GM06990 (cell line): Measurements from ENCODE around the gene FECH.
"Not testable (repeated sequence)": the region's sequence is repeated elsewhere in the genome, so short reads cannot be mapped to it uniquely, and the experiment has no call there.

Experiments
- DNase-seq: peaks from one replicate; pipeline ENCODE4 v3.0.0-alpha.2; 2011; ENCODE audit not compliant: insufficient read length; ENCODE audit errors: extremely low read depth
- H3K27me3 ChIP-seq: replicated peaks from 2 replicates; pipeline ENCODE4 v1.6.0; 2011; ENCODE audit warnings: low read length; ENCODE audit not compliant: control insufficient read depth, insufficient read depth
- H3K36me3 ChIP-seq: 2 replicates; pipeline ENCODE4 v1.5.1; 2011; ENCODE audit warnings: low read length; ENCODE audit not compliant: control insufficient read depth, insufficient read depth
- H3K4me3 ChIP-seq: replicated peaks from 2 replicates; pipeline ENCODE4 v1.5.1; 2011; ENCODE audit warnings: low read depth, mild to moderate bottlenecking, control low read depth, low read length
- TF ChIP-seq, protein P1 (sequence below): IDR thresholded peaks from 2 replicates; pipeline ENCODE4 v1.5.1; 2011; ENCODE audit warnings: low read length, control low read depth, mild to moderate bottlenecking, inconsistent platforms; ENCODE audit not compliant: insufficient read depth, poor library complexity, severe bottlenecking

The FECH gene

DNA sequence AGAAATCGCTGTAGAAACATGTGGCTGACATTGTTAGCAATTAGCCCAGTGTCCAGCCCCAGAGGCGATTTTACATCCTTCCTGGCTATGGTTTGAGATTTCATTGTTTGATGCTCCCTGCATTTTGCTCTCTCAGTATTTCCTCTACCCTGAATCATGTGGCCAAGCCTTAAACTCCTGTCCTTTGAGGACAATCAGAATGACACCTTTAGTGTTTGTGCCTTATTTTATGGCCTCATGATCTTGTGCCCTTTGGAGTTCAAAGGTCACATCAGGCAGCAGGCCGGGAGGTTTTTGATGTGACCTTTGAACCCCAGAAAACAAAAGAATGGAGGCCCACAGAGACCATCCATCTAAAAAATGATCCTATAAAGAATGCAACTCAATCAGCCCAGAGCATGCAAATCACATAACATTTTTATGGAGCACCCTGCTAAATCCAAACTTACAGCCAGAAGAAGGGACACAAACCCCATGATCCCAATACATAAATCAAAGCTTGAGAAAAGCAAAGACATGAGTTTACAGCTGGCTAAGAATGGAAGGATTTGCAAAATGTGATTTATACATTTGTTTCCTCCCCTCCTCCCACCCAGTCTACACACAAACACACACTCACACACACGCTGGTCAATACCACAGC, 52.5 kb downstream of the FECH start:
- H3K36me3 ChIP-seq: no peaks in the 10 kb centered on the region
- TF ChIP-seq, protein P1, sequence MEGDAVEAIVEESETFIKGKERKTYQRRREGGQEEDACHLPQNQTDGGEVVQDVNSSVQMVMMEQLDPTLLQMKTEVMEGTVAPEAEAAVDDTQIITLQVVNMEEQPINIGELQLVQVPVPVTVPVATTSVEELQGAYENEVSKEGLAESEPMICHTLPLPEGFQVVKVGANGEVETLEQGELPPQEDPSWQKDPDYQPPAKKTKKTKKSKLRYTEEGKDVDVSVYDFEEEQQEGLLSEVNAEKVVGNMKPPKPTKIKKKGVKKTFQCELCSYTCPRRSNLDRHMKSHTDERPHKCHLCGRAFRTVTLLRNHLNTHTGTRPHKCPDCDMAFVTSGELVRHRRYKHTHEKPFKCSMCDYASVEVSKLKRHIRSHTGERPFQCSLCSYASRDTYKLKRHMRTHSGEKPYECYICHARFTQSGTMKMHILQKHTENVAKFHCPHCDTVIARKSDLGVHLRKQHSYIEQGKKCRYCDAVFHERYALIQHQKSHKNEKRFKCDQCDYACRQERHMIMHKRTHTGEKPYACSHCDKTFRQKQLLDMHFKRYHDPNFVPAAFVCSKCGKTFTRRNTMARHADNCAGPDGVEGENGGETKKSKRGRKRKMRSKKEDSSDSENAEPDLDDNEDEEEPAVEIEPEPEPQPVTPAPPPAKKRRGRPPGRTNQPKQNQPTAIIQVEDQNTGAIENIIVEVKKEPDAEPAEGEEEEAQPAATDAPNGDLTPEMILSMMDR: no peak
- H3K4me3 ChIP-seq: no peak overlapping the region
- H3K27me3 ChIP-seq: no peaks in the 10 kb centered on the region; the same call in none of the 2 replicates
- no peak for DNase-seq

DNA sequence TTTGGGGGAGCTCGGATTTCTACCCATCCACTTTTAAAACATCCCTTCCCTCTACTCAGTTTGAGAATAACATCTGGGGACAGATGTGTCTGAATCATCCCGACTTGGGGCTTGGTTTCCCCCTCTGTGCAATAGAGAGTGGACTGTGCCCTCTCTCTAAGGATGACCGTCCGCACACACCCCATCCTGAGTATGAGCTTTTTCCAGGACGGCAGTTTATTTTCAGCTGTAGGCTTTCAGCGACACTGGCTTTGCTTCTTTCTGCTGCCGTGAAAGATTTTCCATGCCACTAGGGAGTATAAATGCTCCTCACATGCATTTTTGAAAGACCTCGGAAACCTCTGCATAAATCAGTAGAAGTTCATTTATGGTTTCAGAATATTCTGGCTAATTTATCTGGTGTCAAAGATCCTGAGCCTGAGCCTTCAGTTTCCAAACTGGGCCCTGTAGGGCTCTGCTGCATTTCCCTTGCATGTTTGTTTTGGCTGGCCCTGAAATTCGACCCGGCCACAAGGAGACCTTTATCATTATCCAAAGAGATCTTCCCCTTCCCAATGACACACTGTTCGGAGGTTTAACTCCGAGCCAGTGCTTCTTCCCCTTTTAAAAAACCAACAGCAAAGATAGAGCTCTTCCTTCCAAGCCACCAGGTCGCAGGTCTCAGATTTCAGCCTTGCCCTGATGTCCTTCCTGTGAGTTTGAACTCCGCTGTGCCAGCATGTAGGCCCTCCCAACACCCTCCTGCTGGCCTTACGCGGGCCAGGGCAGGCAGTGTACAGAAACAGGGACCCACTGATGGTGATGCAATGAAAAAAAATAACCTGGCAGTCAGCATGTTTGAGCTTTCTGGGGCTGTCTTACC, 53.3 kb downstream of the FECH start:
- Histone ChIP-seq H3K4me3 (no peak overlapping the region), H3K27me3 (no peaks in the 10 kb centered on the region; the same call in none of the 2 replicates), H3K36me3 (no peaks in the 10 kb centered on the region)
- DNase-seq: no peak
- TF ChIP-seq, protein P1: no peak

DNA sequence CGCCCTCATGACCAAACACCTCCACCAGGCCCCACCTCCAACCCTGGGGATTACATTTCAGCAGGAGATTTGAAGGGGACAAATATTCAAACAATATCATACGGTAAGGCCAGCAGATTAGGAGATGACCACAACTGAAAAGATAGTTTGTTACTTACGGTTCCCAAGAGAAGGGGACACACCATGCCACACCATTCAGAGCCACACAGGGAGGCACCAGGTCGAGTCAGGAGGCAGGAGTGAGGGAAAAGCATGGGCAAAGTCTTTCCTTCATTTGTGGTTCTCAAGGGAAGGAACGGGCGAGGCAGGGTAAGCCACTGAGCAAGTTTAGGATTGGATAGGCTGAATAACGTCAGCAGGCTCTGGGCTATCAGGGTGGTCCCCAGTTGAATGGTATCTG, 57.4 kb downstream of the FECH start:
- no peaks in the 10 kb centered on the region for H3K36me3 ChIP-seq
- H3K27me3 ChIP-seq: no peaks in the 10 kb centered on the region; the same call in 1 of the 2 replicates
- H3K4me3 ChIP-seq: no peak overlapping the region
- TF ChIP-seq, protein P1: no peak
- no peak for DNase-seq

DNA sequence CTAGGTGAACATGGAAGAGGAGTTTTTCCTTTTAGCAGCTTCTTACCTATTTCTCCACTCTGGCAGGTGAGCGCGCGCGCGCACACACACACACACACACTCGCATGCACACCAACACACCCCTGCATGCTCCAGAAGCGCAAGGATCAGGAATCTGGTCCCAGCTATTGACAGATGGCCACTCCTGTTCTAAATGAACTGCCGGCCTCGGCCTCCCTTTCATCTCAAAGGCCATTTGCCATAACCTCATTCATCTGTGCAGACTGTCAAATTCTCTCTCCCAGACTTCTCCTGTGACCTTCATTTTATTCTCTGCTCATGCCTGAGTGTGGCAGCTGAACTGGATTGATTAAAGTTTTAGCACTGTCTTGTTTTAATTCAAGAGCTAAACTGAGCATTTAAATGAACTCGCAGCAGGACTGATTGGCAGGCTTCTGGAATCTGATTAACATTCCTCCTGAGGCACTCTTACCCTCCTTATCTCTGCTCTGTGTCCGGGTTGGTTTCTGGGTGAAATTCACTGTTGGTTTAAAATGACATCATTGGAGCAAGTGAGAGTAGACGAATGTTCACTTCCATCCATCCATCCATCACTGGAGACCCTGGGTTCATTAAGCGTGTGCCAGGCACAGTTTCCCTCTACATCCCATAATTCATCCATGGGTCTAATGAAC, 58.8 kb downstream of the FECH start:
- no peaks in the 10 kb centered on the region; the same call in 1 of the 2 replicates for H3K27me3 ChIP-seq
- no peak for DNase-seq
- TF ChIP-seq, protein P1: no peak

DNA sequence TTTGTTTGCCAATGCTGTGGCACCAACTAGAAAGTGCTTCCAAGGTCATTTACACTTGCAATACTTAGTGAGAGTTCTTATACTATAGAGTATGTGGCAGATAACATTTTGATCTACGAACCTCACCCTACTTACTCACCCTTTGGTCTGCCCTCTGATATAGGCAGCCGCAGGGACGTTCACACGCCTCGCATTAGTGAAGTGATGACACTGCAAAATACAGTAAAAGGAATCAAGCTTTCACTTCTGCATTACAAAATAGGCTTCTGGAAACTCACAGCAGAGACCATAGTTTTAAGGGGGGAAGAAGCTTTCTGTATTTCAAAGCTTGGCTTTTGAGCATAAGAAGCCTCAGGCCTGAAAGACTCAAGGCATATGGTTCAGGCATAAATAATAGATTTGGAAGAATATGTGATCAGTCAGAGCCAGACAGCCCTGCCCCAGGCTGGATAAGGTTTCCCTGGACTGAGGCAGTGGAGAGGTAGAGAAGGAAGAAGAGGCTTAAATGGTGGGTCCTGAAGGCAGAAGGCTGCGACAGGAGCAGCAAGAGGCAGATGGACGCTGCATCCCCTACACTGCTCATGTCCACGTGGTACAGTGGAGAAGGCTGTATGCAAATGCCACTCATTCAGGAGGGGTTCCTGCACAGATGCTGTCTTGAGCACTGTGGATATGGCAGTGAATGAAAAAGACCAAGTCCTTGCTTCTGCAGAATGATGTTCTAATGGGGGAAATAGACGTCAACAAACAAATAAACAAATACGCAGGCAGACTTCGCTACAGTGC, 63.1 kb downstream of the FECH start:
- H3K4me3 ChIP-seq: no peak overlapping the region
- TF ChIP-seq, protein P1: no peak
- no peaks in the 10 kb centered on the region; the same call in 1 of the 2 replicates for H3K27me3 ChIP-seq
- DNase-seq: no peak
- no peaks in the 10 kb centered on the region for H3K36me3 ChIP-seq

More for the DNA sequence above, 58.8 kb downstream of the FECH start:
- Histone ChIP-seq H3K4me3 (no peak overlapping the region), H3K36me3 (no peaks in the 10 kb centered on the region)

DNA sequence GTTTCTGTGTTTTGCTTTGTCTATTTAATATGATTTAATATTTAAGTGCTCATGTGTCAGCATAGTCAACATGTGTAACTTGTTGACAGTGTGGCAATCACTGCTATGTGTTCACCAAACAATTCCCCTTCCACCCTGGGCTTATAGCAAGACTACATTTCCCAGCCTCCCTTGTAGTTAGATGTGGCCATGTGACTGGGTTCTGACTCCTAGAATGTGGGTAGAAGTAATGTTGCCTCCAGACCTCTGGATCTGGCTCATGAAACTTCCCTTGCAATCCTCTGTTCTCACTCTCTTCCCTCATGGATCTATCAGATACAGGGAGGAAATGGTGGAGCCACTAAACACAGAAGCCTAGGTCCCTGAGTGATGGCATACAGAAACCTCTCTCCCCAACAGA, 64.2 kb downstream of the FECH start:
- H3K36me3 ChIP-seq, H3K27me3 ChIP-seq, H3K4me3 ChIP-seq, DNase-seq: not testable (repeated sequence)
